HCT116 (cell line): Measurements from ENCODE around the gene B3GNT4. TPM values are rescaled to one million over a fixed set of nuclear protein-coding genes. Genes with fewer than 3 reads are reported as not detected.

Experiments
- ATAC-seq: fragments of 200-7000 bp; cut with Tn5 transposase; 2 replicates; pipeline ENCODE4 v1.9.1; 2020; ENCODE audit warnings: mild to moderate bottlenecking, moderate library complexity
- BruUV-seq: library from RNA; stranded (reverse); fragments of 400-500 nt; replicated peaks from 2 replicates; lab custom pipeline; 2021; lab: Mats Ljungman, UMichigan
- CTCF ChIA-PET: fragments of 300-600 bp; sonication (Branson Sonifier 250); formaldehyde crosslinking; loops from one replicate; lab custom pipeline; 2021; ENCODE audit warnings: antibody characterized with exemption; lab: Charles Lee
- POLR2A ChIA-PET: fragments of 300-600, 350-600 bp; sonication (Branson Sonifier 250); formaldehyde crosslinking; loops from one replicate; lab custom pipeline; 2021; ENCODE audit warnings: antibody characterized with exemption; lab: Charles Lee
- RAD21 ChIA-PET, 2 experiments: fragments of 300-600 bp; sonication (Branson Sonifier 250); formaldehyde crosslinking; loops; one replicate each; lab custom pipeline; 2023; ENCODE audit warnings: low total read pairs in 2 of 2; ENCODE audit not compliant: uncharacterized antibody in 2 of 2, unreplicated experiment in 2 of 2, low non-redundant PET in 1 of 2; lab: Charles Lee
- DNase-seq: peaks from one replicate; pipeline ENCODE4 v3.0.0-alpha.2; 2010; ENCODE audit warnings: low read depth, low spot score
- H2AFZ ChIP-seq: fragments of 200-600 bp; shearing (Covaris generic), sonication (generic); 2 replicates; pipeline ENCODE4 v1.6.1; 2017; ENCODE audit warnings: low read depth, mixed run types, mixed read lengths, antibody characterized with exemption, low read length; ENCODE audit not compliant: poor library complexity, severe bottlenecking
- H3K27ac ChIP-seq: 2 replicates; pipeline ENCODE4 v1.5.1; 2012; ENCODE audit warnings: low read depth, low read length
- H3K27me3 ChIP-seq: fragments of 200-600 bp; sonication (generic); 2 replicates; pipeline ENCODE4 v1.6.1; 2016; ENCODE audit warnings: mixed run types, low read length, mixed read lengths; ENCODE audit not compliant: insufficient read depth
- H3K36me3 ChIP-seq, 2 experiments: fragments of 200-500 bp in 1 of 2; fragments of 200-600 bp in 1 of 2; sonication (Bioruptor generic) in 1 of 2; sonication (generic) in 1 of 2; 2 replicates each; pipeline versions ENCODE4 v1.5.1 to v1.6.1; 2014 to 2016; ENCODE audit warnings: low read length in 2 of 2, inconsistent platforms in 1 of 2, mixed read lengths in 1 of 2, mixed run types in 1 of 2; ENCODE audit not compliant: insufficient read depth in 2 of 2, control insufficient read depth in 1 of 2
- H3K4me1 ChIP-seq, 2 experiments: fragments of 200-600 bp in 1 of 2; sonication (generic) in 1 of 2; 2 replicates each; pipeline versions ENCODE4 v1.5.1 to v1.6.1; 2012 to 2017; ENCODE audit warnings: low read length in 2 of 2, inconsistent platforms in 1 of 2, mild to moderate bottlenecking in 1 of 2, mixed read lengths in 1 of 2, mixed run types in 1 of 2, moderate library complexity in 1 of 2; ENCODE audit not compliant: insufficient read depth in 2 of 2, control insufficient read depth in 1 of 2
- H3K4me2 ChIP-seq: fragments of 200-600 bp; sonication (generic); 2 replicates; pipeline ENCODE4 v1.6.1; 2017; ENCODE audit warnings: mixed run types, low read length, mixed read lengths
- H3K4me3 ChIP-seq, 2 experiments: fragments of 200-600 bp in 1 of 2; sonication (generic) in 1 of 2; replicated peaks in 1 of 2; 2 replicates each; pipeline ENCODE4 v1.5.1; 2011 to 2016; ENCODE audit warnings: low read length in 2 of 2, control low read depth in 1 of 2, low read depth in 1 of 2, mild to moderate bottlenecking in 1 of 2, mixed read lengths in 1 of 2, mixed run types in 1 of 2
- H3K79me2 ChIP-seq: fragments of 200-600 bp; sonication (generic); 2 replicates; pipeline ENCODE4 v1.6.1; 2017; ENCODE audit warnings: mild to moderate bottlenecking, mixed run types, low read length, moderate library complexity, mixed read lengths; ENCODE audit not compliant: insufficient read depth
- H3K9ac ChIP-seq: fragments of 200-600 bp; sonication (generic); 2 replicates; pipeline ENCODE4 v1.6.1; 2016; ENCODE audit warnings: low read length, mixed read lengths
- H3K9me2 ChIP-seq: fragments of 200-600 bp; sonication (generic), shearing (Covaris generic); 2 replicates; pipeline ENCODE4 v1.6.1; 2017; ENCODE audit warnings: mixed run types, mild to moderate bottlenecking, moderate library complexity; ENCODE audit not compliant: insufficient read depth
- H3K9me3 ChIP-seq, 2 experiments: fragments of 200-500 bp in 1 of 2; fragments of 200-600 bp in 1 of 2; sonication (Bioruptor generic) in 1 of 2; sonication (generic) in 1 of 2; 2 replicates each; pipeline ENCODE4 v1.6.1; 2014 to 2017; ENCODE audit warnings: low read length in 2 of 2, mixed read lengths in 2 of 2, inconsistent platforms in 1 of 2, low read depth in 1 of 2, mild to moderate bottlenecking in 1 of 2, mixed run types in 1 of 2, moderate library complexity in 1 of 2; ENCODE audit not compliant: control insufficient read depth in 1 of 2, insufficient read depth in 1 of 2
- H4K20me1 ChIP-seq: fragments of 200-600 bp; sonication (generic), shearing (Covaris generic); 2 replicates; pipeline ENCODE4 v1.6.1; 2017; ENCODE audit warnings: mixed run types, mild to moderate bottlenecking, moderate library complexity; ENCODE audit not compliant: insufficient read depth
- ATF3 ChIP-seq: IDR thresholded peaks from 2 replicates; pipeline ENCODE4 v1.6.1; 2012
- CBX3 ChIP-seq: IDR thresholded peaks from 2 replicates; pipeline ENCODE4 v1.6.1; 2012; ENCODE audit warnings: low read depth
- CEBPB ChIP-seq: IDR thresholded peaks from 2 replicates; pipeline ENCODE4 v1.6.1; 2012; ENCODE audit warnings: low read depth
- CTCF ChIP-seq, 3 experiments: fragments of 200-600 bp in 1 of 3; sonication (generic) in 1 of 3; IDR thresholded peaks in 2 of 3; conservative IDR thresholded peaks in 1 of 3; 2 replicates each; pipeline ENCODE4 v1.5.1; 2012 to 2017; ENCODE audit warnings: low read depth in 2 of 3, low read length in 2 of 3, antibody characterized with exemption in 1 of 3, borderline replicate concordance in 1 of 3, control low read depth in 1 of 3, mild to moderate bottlenecking in 1 of 3, mixed read lengths in 1 of 3, mixed run types in 1 of 3, moderate library complexity in 1 of 3; ENCODE audit not compliant: insufficient read depth in 1 of 3
- ELF1 ChIP-seq: IDR thresholded peaks from 2 replicates; pipeline ENCODE4 v1.6.1; 2012; ENCODE audit warnings: low read depth, borderline replicate concordance
- EZH2 ChIP-seq: fragments of 200-600 bp; sonication (generic); IDR thresholded peaks from 2 replicates; pipeline ENCODE4 v1.6.1; 2017; ENCODE audit warnings: antibody characterized with exemption, mixed run types
- FOSL1 ChIP-seq: IDR thresholded peaks from 2 replicates; pipeline ENCODE4 v1.6.1; 2012; ENCODE audit warnings: low read depth
- JUND ChIP-seq: IDR thresholded peaks from 2 replicates; pipeline ENCODE4 v1.6.1; 2012
- MAX ChIP-seq: IDR thresholded peaks from 2 replicates; pipeline ENCODE4 v1.6.1; 2012
- POLR2A ChIP-seq: IDR thresholded peaks from 2 replicates; pipeline ENCODE4 v1.7.0; 2011; ENCODE audit warnings: borderline replicate concordance; ENCODE audit not compliant: insufficient read depth, insufficient read length; ENCODE audit errors: extremely low read depth
- POLR2AphosphoS5 ChIP-seq: IDR thresholded peaks from 2 replicates; pipeline ENCODE4 v1.6.1; 2011; ENCODE audit warnings: mild to moderate bottlenecking, low read depth, low read length, moderate library complexity
- REST ChIP-seq: IDR thresholded peaks from 2 replicates; pipeline ENCODE4 v1.6.1; 2012; ENCODE audit warnings: low read depth
- SIN3A ChIP-seq: IDR thresholded peaks from 2 replicates; pipeline ENCODE4 v1.6.1; 2012; ENCODE audit warnings: low read depth
- SRF ChIP-seq: IDR thresholded peaks from 2 replicates; pipeline ENCODE4 v1.6.1; 2012; ENCODE audit warnings: low read depth
- TCF7L2 ChIP-seq: IDR thresholded peaks from 2 replicates; pipeline ENCODE4 v1.7.0; 2011; ENCODE audit warnings: borderline replicate concordance, inconsistent platforms; ENCODE audit not compliant: insufficient read depth, insufficient read length; ENCODE audit errors: extremely low read depth
- ZBTB33 ChIP-seq: IDR thresholded peaks from 2 replicates; pipeline ENCODE4 v1.6.1; 2011; ENCODE audit warnings: mild to moderate bottlenecking, low read length, moderate library complexity; ENCODE audit not compliant: insufficient replicate concordance; ENCODE audit errors: extremely low read depth
- ZFX ChIP-seq: fragments of 450-650 bp; IDR thresholded peaks from 2 replicates; pipeline ENCODE4 v1.6.1; 2017
- ZNF274 ChIP-seq: fragments of 200-500 bp; sonication (Bioruptor generic); IDR thresholded peaks from 2 replicates; pipeline ENCODE4 v1.6.1; 2014; ENCODE audit warnings: mild to moderate bottlenecking, low read depth, low read length, inconsistent platforms
- intact Hi-C: fragments of 100-400 bp; cut with micrococcal nuclease; formaldehyde crosslinking; loops from 2 replicates; pipeline ENCODE4 v1.10.0; 2022
- total RNA-seq: library from RNA; stranded (reverse); gene quantifications from one replicate; pipeline ENCODE4 v1.2.1, GENCODE V29; 2021; ENCODE audit not compliant: unreplicated experiment

Gene B3GNT4
- total RNA-seq, 1 experiment from 2014 or later, result 7.1 TPM

GRCh38 chr12:122204167-122205052 lies 901 bp downstream of the B3GNT4 start:
- ChIA-PET RAD21 (interaction anchor here in 1 of 2 experiments (1.0 kb wide), 1 partner anchor 14 kb away, joined by 3 read pairs; no protein-coding TSS in a partner anchor), CTCF (interaction anchor here (0.6 kb wide), 2 partner anchors 91 to 132 kb away, joined by 3 read pairs; no protein-coding TSS in a partner anchor), POLR2A (interaction anchor here (0.6 to 1.0 kb wide), 5 partner anchors 21 to 705 kb away, joined by 3 to 6 read pairs (median 3); partner anchors contain the start of gene DIABLO)
- Histone ChIP-seq H3K9ac (peak overlapping the region; percentile 65), H3K9me2 (no peaks in the 10 kb centered on the region), H3K79me2 (no peaks in the 10 kb centered on the region; the same call in 1 of the 2 replicates), H4K20me1 (no peaks in the 10 kb centered on the region), H3K4me2 (peak overlapping the region; percentile 88), H3K9me3 (no peaks in the 10 kb centered on the region), H3K27ac (peak overlapping the region; percentile 54; the same call in 1 of the 2 replicates), H2AFZ (no peak overlapping the region), H3K4me1 (peaks cover 2 to 31% of the 10 kb centered on the region in 2 experiments; a peak in 3 of 4 replicates), H3K36me3 (peaks cover 11 to 16% of the 10 kb centered on the region in 2 experiments; a peak in 3 of 4 replicates), H3K27me3 (no peaks in the 10 kb centered on the region), H3K4me3 (peak overlapping the region; percentile 48 to 62)
- BruUV-seq, result no TSS peak
- DNase-seq (no peak), ATAC-seq (no peak; the same call in 1 of the 2 replicates)
- intact Hi-C loops, result no loop called here
- TF ChIP-seq FOSL1 (no peak), POLR2A (no peak), ELF1 (no peak), SIN3A (no peak), ZNF274 (no peak), EZH2 (no peak), TCF7L2 (no peak), ZFX (no peak), CTCF (IDR thresholded peaks at IDR 0.05 in 2 of 3, conservative IDR thresholded peaks at IDR 0.05 in 1 of 3; ENCODE audit: borderline replicate concordance in 1 of 3, insufficient read depth in 1 of 3, low read depth in 2 of 3, low read length in 2 of 3) (no peak), ATF3 (no peak), ZBTB33 (no peak), POLR2AphosphoS5 (no peak), JUND (no peak), SRF (no peak), CEBPB (no peak), CBX3 (no peak), MAX (no peak), REST (no peak)
